ENCODE results near the gene ADAM21.
"Not testable (repeated sequence)": the region's sequence is repeated elsewhere in the genome, so short reads cannot be mapped to it uniquely, and the experiment has no call there.

Gene ADAM21

GRCh38 chr14:70454731-70455130 is 2.8 kb downstream of the ADAM21 start:
- H3K36me3 ChIP-seq (ENCODE audit: insufficient read depth, insufficient read length, low read length): no peaks in the 10 kb centered on the region
- DNase-seq (ENCODE audit: low read depth, low spot score): no peak
- H3K9me3 ChIP-seq (ENCODE audit: insufficient read depth, low read length): no peaks in the 10 kb centered on the region
- H3K27me3 ChIP-seq (ENCODE audit: insufficient read depth, insufficient read length): no peaks in the 10 kb centered on the region
- H3K9ac ChIP-seq (ENCODE audit: insufficient read length, low read depth): no peak overlapping the region
- no peak for TF ChIP-seq SUZ12 (IDR thresholded peaks at IDR 0.05; ENCODE audit: extremely low read depth, insufficient read depth, insufficient read length)
- no peak for TF ChIP-seq YY1 (IDR thresholded peaks at IDR 0.05; ENCODE audit: insufficient read depth, insufficient read length)
- TF ChIP-seq ZNF274 (IDR thresholded peaks at IDR 0.05; ENCODE audit: low read depth, low read length): no peak
- H3K4me3 ChIP-seq (ENCODE audit: insufficient read length, low read depth): no peak overlapping the region
- no peaks in the 10 kb centered on the region for H3K4me1 ChIP-seq (ENCODE audit: insufficient read depth, insufficient read length)

GRCh38 chr14:70468731-70469130 is 16.8 kb downstream of the ADAM21 start:
- Histone ChIP-seq H3K9ac (ENCODE audit: insufficient read length, low read depth) (no peak overlapping the region), H3K36me3 (ENCODE audit: insufficient read depth, insufficient read length, low read length) (no peaks in the 10 kb centered on the region), H3K4me3 (ENCODE audit: insufficient read length, low read depth) (no peak overlapping the region), H3K27me3 (ENCODE audit: insufficient read depth, insufficient read length) (no peaks in the 10 kb centered on the region), H3K9me3 (ENCODE audit: insufficient read depth, low read length) (no peaks in the 10 kb centered on the region), H3K4me1 (ENCODE audit: insufficient read depth, insufficient read length) (no peaks in the 10 kb centered on the region)
- TF ChIP-seq YY1 (IDR thresholded peaks at IDR 0.05; ENCODE audit: insufficient read depth, insufficient read length) (no peak), SUZ12 (IDR thresholded peaks at IDR 0.05; ENCODE audit: extremely low read depth, insufficient read depth, insufficient read length) (no peak), ZNF274 (IDR thresholded peaks at IDR 0.05; ENCODE audit: low read depth, low read length) (no peak)
- no peak for DNase-seq (ENCODE audit: low read depth, low spot score)

- not testable (repeated sequence) for H3K4me1 ChIP-seq (ENCODE audit: insufficient read depth, insufficient read length); H3K9ac ChIP-seq (ENCODE audit: insufficient read length, low read depth); H3K4me3 ChIP-seq (ENCODE audit: insufficient read length, low read depth); DNase-seq (ENCODE audit: low read depth, low spot score); H3K36me3 ChIP-seq (ENCODE audit: insufficient read depth, insufficient read length, low read length); H3K9me3 ChIP-seq (ENCODE audit: insufficient read depth, low read length); H3K27me3 ChIP-seq (ENCODE audit: insufficient read depth, insufficient read length)
Measured at GRCh38 chr14:70470863-70471563, 19.0 kb downstream of the ADAM21 start.

GRCh38 chr14:70472253-70473159 is 20.5 kb downstream of the ADAM21 start:
- Histone ChIP-seq H3K36me3 (ENCODE audit: insufficient read depth, insufficient read length, low read length) (no peaks in the 10 kb centered on the region), H3K9me3 (ENCODE audit: insufficient read depth, low read length) (peaks cover 6% of the 10 kb centered on the region; the same call in 1 of the 2 replicates), H3K4me1 (ENCODE audit: insufficient read depth, insufficient read length) (no peaks in the 10 kb centered on the region), H3K4me3 (ENCODE audit: insufficient read length, low read depth) (no peak overlapping the region), H3K9ac (ENCODE audit: insufficient read length, low read depth) (no peak overlapping the region), H3K27me3 (ENCODE audit: insufficient read depth, insufficient read length) (no peaks in the 10 kb centered on the region)
- no peak for DNase-seq (ENCODE audit: low read depth, low spot score)
- TF ChIP-seq YY1 (IDR thresholded peaks at IDR 0.05; ENCODE audit: insufficient read depth, insufficient read length): no peak
- no peak for TF ChIP-seq SUZ12 (IDR thresholded peaks at IDR 0.05; ENCODE audit: extremely low read depth, insufficient read depth, insufficient read length)
- no peak for TF ChIP-seq ZNF274 (IDR thresholded peaks at IDR 0.05; ENCODE audit: low read depth, low read length)

- no peaks in the 10 kb centered on the region for H3K4me1 ChIP-seq (ENCODE audit: insufficient read depth, insufficient read length)
- H3K9ac ChIP-seq (ENCODE audit: insufficient read length, low read depth): no peak overlapping the region
- no peak for DNase-seq (ENCODE audit: low read depth, low spot score)
- TF ChIP-seq YY1 (IDR thresholded peaks at IDR 0.05; ENCODE audit: insufficient read depth, insufficient read length): no peak
- no peak for TF ChIP-seq ZNF274 (IDR thresholded peaks at IDR 0.05; ENCODE audit: low read depth, low read length)
- TF ChIP-seq SUZ12 (IDR thresholded peaks at IDR 0.05; ENCODE audit: extremely low read depth, insufficient read depth, insufficient read length): no peak
- no peaks in the 10 kb centered on the region for H3K27me3 ChIP-seq (ENCODE audit: insufficient read depth, insufficient read length)
- H3K36me3 ChIP-seq (ENCODE audit: insufficient read depth, insufficient read length, low read length): no peaks in the 10 kb centered on the region
- no peak overlapping the region for H3K4me3 ChIP-seq (ENCODE audit: insufficient read length, low read depth)
- H3K9me3 ChIP-seq (ENCODE audit: insufficient read depth, low read length): peaks cover 6% of the 10 kb centered on the region; the same call in 1 of the 2 replicates
Measured at GRCh38 chr14:70473825-70474224, 21.9 kb downstream of the ADAM21 start.

GRCh38 chr14:70475459-70475858 is 23.5 kb downstream of the ADAM21 start:
- not testable (repeated sequence) for H3K4me1 ChIP-seq (ENCODE audit: insufficient read depth, insufficient read length); H3K9ac ChIP-seq (ENCODE audit: insufficient read length, low read depth); H3K9me3 ChIP-seq (ENCODE audit: insufficient read depth, low read length); DNase-seq (ENCODE audit: low read depth, low spot score); H3K4me3 ChIP-seq (ENCODE audit: insufficient read length, low read depth); H3K27me3 ChIP-seq (ENCODE audit: insufficient read depth, insufficient read length); H3K36me3 ChIP-seq (ENCODE audit: insufficient read depth, insufficient read length, low read length)

- H3K4me1 ChIP-seq (ENCODE audit: insufficient read depth, insufficient read length); H3K36me3 ChIP-seq (ENCODE audit: insufficient read depth, insufficient read length, low read length); H3K9ac ChIP-seq (ENCODE audit: insufficient read length, low read depth); H3K9me3 ChIP-seq (ENCODE audit: insufficient read depth, low read length); H3K27me3 ChIP-seq (ENCODE audit: insufficient read depth, insufficient read length); H3K4me3 ChIP-seq (ENCODE audit: insufficient read length, low read depth); DNase-seq (ENCODE audit: low read depth, low spot score): not testable (repeated sequence)
Measured at GRCh38 chr14:70477356-70478105, 25.6 kb downstream of the ADAM21 start.
